Erythroblast (primary cell): ENCODE data around the gene SNX11.

ENCODE experiments used
- GATA1 ChIP-seq: IDR thresholded peaks from 2 replicates; pipeline ENCODE4 v1.6.1; 2011; ENCODE audit warnings: low read depth, mild to moderate bottlenecking, control low read depth, low read length, moderate library complexity
- POLR2A ChIP-seq: IDR thresholded peaks from 2 replicates; pipeline ENCODE4 v1.6.1; 2011; ENCODE audit warnings: mild to moderate bottlenecking, low read length

DNA sequence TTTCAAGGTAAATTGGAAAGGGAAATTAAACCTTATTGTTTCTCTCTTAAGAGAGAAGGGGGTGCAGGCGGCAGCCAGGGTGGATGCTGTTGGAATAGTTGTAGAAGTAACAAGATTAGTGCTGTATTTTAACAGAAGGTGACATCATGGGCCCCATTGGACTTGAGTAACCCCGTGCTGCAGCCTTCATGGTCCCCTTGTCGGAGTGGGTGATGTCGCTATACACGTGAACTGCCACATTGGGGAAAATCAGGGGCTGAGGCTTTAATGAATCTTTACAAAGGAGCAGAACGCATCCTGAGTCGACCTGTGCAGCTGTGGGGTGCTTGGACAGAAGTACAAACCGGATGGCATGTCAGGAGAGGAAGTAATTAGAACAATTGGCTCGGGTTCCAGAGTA, 3.2 kb downstream of the SNX11 start:
- TF ChIP-seq GATA1 (no peak), POLR2A (no peak)
